ENCODE measurements around the gene ECSIT. TPM values are rescaled to one million over a fixed set of nuclear protein-coding genes. Genes with fewer than 3 reads are reported as not detected.

The ECSIT gene, protein sequence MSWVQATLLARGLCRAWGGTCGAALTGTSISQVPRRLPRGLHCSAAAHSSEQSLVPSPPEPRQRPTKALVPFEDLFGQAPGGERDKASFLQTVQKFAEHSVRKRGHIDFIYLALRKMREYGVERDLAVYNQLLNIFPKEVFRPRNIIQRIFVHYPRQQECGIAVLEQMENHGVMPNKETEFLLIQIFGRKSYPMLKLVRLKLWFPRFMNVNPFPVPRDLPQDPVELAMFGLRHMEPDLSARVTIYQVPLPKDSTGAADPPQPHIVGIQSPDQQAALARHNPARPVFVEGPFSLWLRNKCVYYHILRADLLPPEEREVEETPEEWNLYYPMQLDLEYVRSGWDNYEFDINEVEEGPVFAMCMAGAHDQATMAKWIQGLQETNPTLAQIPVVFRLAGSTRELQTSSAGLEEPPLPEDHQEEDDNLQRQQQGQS
- polyA plus RNA-seq (2013, experiment 1 of 2): 18.8 TPM
- 18.9 TPM for polyA plus RNA-seq (2013, experiment 2 of 2)

- no peak within 1 kb of the TSS for H2BK5ac ChIP-seq (ENCODE audit: low read depth, low read length, poor library complexity, severe bottlenecking)
- peak within 1 kb of the TSS; percentile 34 for H4K91ac ChIP-seq (ENCODE audit: low read length)
- H3K4ac ChIP-seq (ENCODE audit: low read depth in 1 of 2, low read length in 2 of 2): no peak within 1 kb of the TSS
- peak within 1 kb of the TSS in 1 of 2 experiments; percentile 23 for H2BK12ac ChIP-seq (ENCODE audit: low read length in 2 of 2)
- H2BK15ac ChIP-seq (ENCODE audit: low read depth, poor library complexity, severe bottlenecking): peak within 1 kb of the TSS; percentile 44
- H3K79me1 ChIP-seq (replicated peaks; ENCODE audit: low read length, poor library complexity, severe bottlenecking): peaks cover 29% of the 10 kb centered on the region
- H3K27ac ChIP-seq (ENCODE audit: low read length, poor library complexity, severe bottlenecking): peak within 1 kb of the TSS; percentile 73
- peaks cover 0 to 2% of the 10 kb centered on the region in 2 experiments for H3K36me3 ChIP-seq (ENCODE audit: control insufficient read depth in 1 of 2, insufficient read depth in 2 of 2, low read depth in 1 of 2, low read length in 2 of 2)
- H2AK5ac ChIP-seq (ENCODE audit: low read length, severe bottlenecking): no peak within 1 kb of the TSS
- WGBS: under 1% methylated on average over 47 of the region's 47 CpGs
- peak within 1 kb of the TSS; percentile 75 for H3K4me2 ChIP-seq (ENCODE audit: low read length, poor library complexity, severe bottlenecking)
- H3K14ac ChIP-seq (ENCODE audit: low read length in 2 of 2): peak within 1 kb of the TSS in 1 of 2 experiments; percentile 13
- H4K8ac ChIP-seq (ENCODE audit: low read length): peak within 1 kb of the TSS; percentile 86
- H3K9me3 ChIP-seq (ENCODE audit: control insufficient read depth, low read length): no peaks in the 10 kb centered on the region
- peak within 1 kb of the TSS; percentile 82 to 98 for H3K4me3 ChIP-seq (ENCODE audit: insufficient read depth in 1 of 2, low read depth in 1 of 2, low read length in 2 of 2)
- no peak within 1 kb of the TSS for H3K23ac ChIP-seq (ENCODE audit: low read length in 2 of 2)
- peak within 1 kb of the TSS; percentile 88 for H3K9ac ChIP-seq (ENCODE audit: low read length)
- peak within 1 kb of the TSS; percentile 74 for H2AFZ ChIP-seq (ENCODE audit: low read depth, low read length)
- peak; percentile 100 for DNase-seq
- H3K18ac ChIP-seq (ENCODE audit: low read depth in 1 of 2, low read length in 2 of 2): peak within 1 kb of the TSS in 1 of 2 experiments; percentile 79
- H2BK120ac ChIP-seq (ENCODE audit: low read depth, low read length): no peak within 1 kb of the TSS
- H3K4me1 ChIP-seq (ENCODE audit: control insufficient read depth, insufficient read depth, low read depth, low read length): peaks cover 8% of the 10 kb centered on the region
- no peaks in the 10 kb centered on the region for H3K27me3 ChIP-seq (ENCODE audit: control insufficient read depth in 1 of 2, insufficient read depth in 1 of 2, low read length in 2 of 2)
These were observed at the start of gene ECSIT for GRCh38 chr19:11528551-11529341. Gene ECSIT, minus strand, starts transcription at chr19:11529134. Its CDS starts 9,964 bp downstream, at chr19:11519170.

DNA sequence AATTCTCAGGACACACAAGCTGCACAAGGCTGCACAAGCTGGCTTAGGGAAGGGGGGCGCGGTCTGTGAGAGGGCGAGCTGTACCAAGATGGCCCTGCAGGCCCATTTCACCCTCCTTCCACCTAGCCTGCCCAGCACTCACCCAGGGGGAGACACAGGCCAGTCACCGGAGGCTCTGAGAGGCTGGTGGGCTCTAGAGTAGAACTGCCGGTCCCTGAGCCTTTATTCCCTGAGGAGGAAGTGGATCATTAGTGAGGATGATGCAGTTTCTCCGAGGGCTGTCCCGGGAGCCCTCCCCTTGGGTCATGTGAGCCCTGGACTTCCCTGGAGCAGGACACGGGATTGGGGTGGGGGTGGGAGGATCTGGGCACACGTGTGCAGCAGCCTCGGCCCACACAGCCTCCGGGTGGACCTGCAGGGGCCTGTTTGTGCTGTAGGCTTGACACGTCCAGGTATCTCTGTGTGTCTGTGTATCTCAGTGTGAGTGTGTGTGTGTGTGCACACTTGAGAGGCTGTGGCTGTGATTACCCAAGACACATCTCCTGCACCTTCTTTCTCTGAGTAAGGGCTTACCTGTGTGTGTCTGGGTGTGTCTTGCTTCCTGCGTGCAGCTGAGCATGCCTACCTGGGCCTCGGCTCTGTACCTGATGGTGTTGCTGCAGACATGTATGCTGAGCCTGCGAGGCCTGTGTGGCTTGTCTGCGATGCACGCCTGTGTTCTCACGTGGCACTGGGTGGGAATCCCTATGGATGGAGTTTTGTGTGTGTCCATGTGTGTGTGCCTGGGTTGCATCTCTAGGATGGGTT, 48.7 kb upstream of the ECSIT start, which contains the start of gene ACP5:
TSS of gene ACP5 (minus strand) at position 195 of the 807 bp plus-strand sequence. CDS start 328 bp downstream, outside the sequence.
- Histone ChIP-seq H2AFZ (ENCODE audit: low read depth, low read length) (peak within 1 kb of the TSS; percentile 29), H3K27ac (ENCODE audit: low read length, poor library complexity, severe bottlenecking) (no peak within 1 kb of the TSS), H3K4me1 (ENCODE audit: control insufficient read depth, insufficient read depth, low read depth, low read length) (peaks cover 10% of the 10 kb centered on the region), H3K23ac (ENCODE audit: low read length in 2 of 2) (no peak within 1 kb of the TSS), H3K9ac (ENCODE audit: low read length) (no peak within 1 kb of the TSS), H4K91ac (ENCODE audit: low read length) (peak within 1 kb of the TSS; percentile 97), H2BK5ac (ENCODE audit: low read depth, low read length, poor library complexity, severe bottlenecking) (no peak within 1 kb of the TSS), H3K36me3 (ENCODE audit: control insufficient read depth in 1 of 2, insufficient read depth in 2 of 2, low read depth in 1 of 2, low read length in 2 of 2) (no peaks in the 10 kb centered on the region), H2BK15ac (ENCODE audit: low read depth, poor library complexity, severe bottlenecking) (no peak within 1 kb of the TSS), H4K8ac (ENCODE audit: low read length) (peak within 1 kb of the TSS; percentile 87), H3K14ac (ENCODE audit: low read length in 2 of 2) (no peak within 1 kb of the TSS), H3K18ac (ENCODE audit: low read depth in 1 of 2, low read length in 2 of 2) (peak within 1 kb of the TSS; percentile 51 to 89), H3K4me2 (ENCODE audit: low read length, poor library complexity, severe bottlenecking) (no peak within 1 kb of the TSS), H3K79me1 (replicated peaks; ENCODE audit: low read length, poor library complexity, severe bottlenecking) (no peaks in the 10 kb centered on the region), H2BK120ac (ENCODE audit: low read depth, low read length) (peak within 1 kb of the TSS; percentile 68), H3K9me3 (ENCODE audit: control insufficient read depth, low read length) (no peaks in the 10 kb centered on the region), H3K27me3 (ENCODE audit: control insufficient read depth in 1 of 2, insufficient read depth in 1 of 2, low read length in 2 of 2) (peaks cover 6 to 13% of the 10 kb centered on the region in 2 experiments), H2AK5ac (ENCODE audit: low read length, severe bottlenecking) (no peak within 1 kb of the TSS), H3K4ac (ENCODE audit: low read depth in 1 of 2, low read length in 2 of 2) (peak within 1 kb of the TSS; percentile 33 to 64), H2BK12ac (ENCODE audit: low read length in 2 of 2) (peak within 1 kb of the TSS in 1 of 2 experiments; percentile 94), H3K4me3 (ENCODE audit: insufficient read depth in 1 of 2, low read depth in 1 of 2, low read length in 2 of 2) (peak within 1 kb of the TSS in 1 of 2 experiments; percentile 58)
- WGBS: 69% methylated on average over 17 of the region's 18 CpGs
- DNase-seq: peak; percentile 37

DNA sequence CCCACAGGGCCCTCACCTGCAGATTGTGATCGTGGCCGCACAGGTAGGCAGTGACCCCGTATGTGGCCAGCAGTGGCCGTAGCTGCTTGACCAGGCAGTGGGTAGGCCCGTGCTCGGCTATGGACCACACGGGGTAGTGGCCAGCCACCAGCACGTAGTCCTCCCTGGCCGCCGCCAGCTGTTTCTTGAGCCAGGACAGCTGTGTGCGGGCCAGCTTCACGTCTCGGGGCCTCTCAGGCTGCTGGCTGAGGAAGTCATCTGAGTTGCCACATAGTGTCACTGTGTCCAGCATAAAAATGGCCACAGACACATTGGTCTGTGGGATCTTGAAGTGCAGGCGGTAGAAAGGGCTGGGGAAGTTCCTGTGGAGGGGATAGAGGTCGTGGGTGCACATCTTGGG, 47.3 kb upstream of the ECSIT start:
- no peak overlapping the region for H3K9ac ChIP-seq (ENCODE audit: low read length)
- peaks cover 10% of the 10 kb centered on the region for H3K4me1 ChIP-seq (ENCODE audit: control insufficient read depth, insufficient read depth, low read depth, low read length)
- no peak overlapping the region for H2BK15ac ChIP-seq (ENCODE audit: low read depth, poor library complexity, severe bottlenecking)
- H3K27me3 ChIP-seq (ENCODE audit: control insufficient read depth in 1 of 2, insufficient read depth in 1 of 2, low read length in 2 of 2): peaks cover 6 to 13% of the 10 kb centered on the region in 2 experiments
- H2AFZ ChIP-seq (ENCODE audit: low read depth, low read length): no peak overlapping the region
- WGBS: 92% methylated on average over 15 of the region's 15 CpGs
- no peak overlapping the region for H2AK5ac ChIP-seq (ENCODE audit: low read length, severe bottlenecking)
- DNase-seq: no peak
- H4K8ac ChIP-seq (ENCODE audit: low read length): peak overlapping the region; percentile 29
- no peak overlapping the region for H2BK5ac ChIP-seq (ENCODE audit: low read depth, low read length, poor library complexity, severe bottlenecking)
- peak overlapping the region; percentile 31 for H4K91ac ChIP-seq (ENCODE audit: low read length)
- H3K4me3 ChIP-seq (ENCODE audit: insufficient read depth in 1 of 2, low read depth in 1 of 2, low read length in 2 of 2): no peak overlapping the region
- no peaks in the 10 kb centered on the region for H3K36me3 ChIP-seq (ENCODE audit: control insufficient read depth in 1 of 2, insufficient read depth in 2 of 2, low read depth in 1 of 2, low read length in 2 of 2)
- H3K4me2 ChIP-seq (ENCODE audit: low read length, poor library complexity, severe bottlenecking): no peak overlapping the region
- no peaks in the 10 kb centered on the region for H3K79me1 ChIP-seq (replicated peaks; ENCODE audit: low read length, poor library complexity, severe bottlenecking)
- H3K4ac ChIP-seq (ENCODE audit: low read depth in 1 of 2, low read length in 2 of 2): no peak overlapping the region
- peak overlapping the region in 1 of 2 experiments; percentile 18 for H3K18ac ChIP-seq (ENCODE audit: low read depth in 1 of 2, low read length in 2 of 2)
- H3K27ac ChIP-seq (ENCODE audit: low read length, poor library complexity, severe bottlenecking): no peak overlapping the region
- H2BK12ac ChIP-seq (ENCODE audit: low read length in 2 of 2): no peak overlapping the region
- no peak overlapping the region for H3K23ac ChIP-seq (ENCODE audit: low read length in 2 of 2)
- H2BK120ac ChIP-seq (ENCODE audit: low read depth, low read length): no peak overlapping the region
- H3K9me3 ChIP-seq (ENCODE audit: control insufficient read depth, low read length): no peaks in the 10 kb centered on the region
- no peak overlapping the region for H3K14ac ChIP-seq (ENCODE audit: low read length in 2 of 2)

All from mesenchymal stem cell (in vitro differentiated cells and primary cell).